ENCODE measurements around the gene DNAH9. TPM values are rescaled to one million over a fixed set of nuclear protein-coding genes. Genes with fewer than 3 reads are reported as not detected.

Gene DNAH9
- polyA plus RNA-seq, 1 donor from 2014 or later = 2.0 TPM

DNA sequence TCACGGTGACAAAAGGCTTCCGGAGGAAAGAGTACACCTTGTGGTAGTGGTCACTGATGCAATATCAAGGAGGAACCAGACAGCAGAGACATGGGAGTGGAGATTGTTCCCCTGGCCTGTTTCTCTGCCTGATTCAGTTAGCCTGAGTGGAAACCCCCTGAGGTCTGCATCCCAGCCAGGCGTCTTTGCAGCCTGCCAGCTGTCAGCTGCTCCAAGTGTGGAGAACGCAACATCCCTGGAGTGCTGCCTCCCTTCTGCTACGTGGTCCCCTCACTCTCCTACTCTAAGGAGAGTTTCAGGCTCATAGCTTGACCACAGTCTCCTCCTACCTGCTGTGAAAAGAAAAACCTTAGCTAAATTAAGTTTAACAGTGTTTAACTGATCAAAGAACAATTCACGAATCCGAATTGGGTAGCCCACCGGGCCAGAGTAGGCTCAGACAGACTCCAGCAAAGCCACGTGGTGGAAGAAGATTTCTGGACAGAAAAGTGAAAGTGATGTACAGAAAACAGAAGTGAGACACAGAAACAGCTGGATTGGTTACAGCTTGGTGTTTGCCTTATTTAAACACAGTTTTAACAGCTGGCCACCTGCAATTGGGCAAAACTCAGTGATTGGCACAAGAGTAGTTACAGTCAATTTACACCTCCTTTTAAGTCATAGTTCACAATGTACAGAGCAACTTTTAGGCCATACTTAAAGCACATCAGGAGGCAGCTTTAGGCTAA is 188.6 kb downstream of the DNAH9 start:
- Histone ChIP-seq H3K79me2 (replicated peaks; ENCODE audit: insufficient read depth, low read length) (no peaks in the 10 kb centered on the region), H3K27me3 (ENCODE audit: insufficient read depth, low read depth, low read length) (no peaks in the 10 kb centered on the region), H2AFZ (ENCODE audit: low read depth, low read length) (no peak overlapping the region), H3F3A (ENCODE audit: insufficient read depth, low read length, poor library complexity, severe bottlenecking) (no peaks in the 10 kb centered on the region), H3K9ac (ENCODE audit: low read length) (no peak overlapping the region), H3K4me3 (ENCODE audit: low read length) (no peak overlapping the region), H3K9me3 (ENCODE audit: low read length) (no peaks in the 10 kb centered on the region), H3K9me2 (ENCODE audit: insufficient read depth, low read length) (no peaks in the 10 kb centered on the region), H4K20me1 (ENCODE audit: insufficient read depth) (no peaks in the 10 kb centered on the region), H3K4me2 (ENCODE audit: low read length) (no peak overlapping the region), H3K27ac (ENCODE audit: low read length) (no peak overlapping the region), H3K36me3 (ENCODE audit: insufficient read depth, low read length) (no peaks in the 10 kb centered on the region)
- no peak for TF ChIP-seq EZH2 (IDR thresholded peaks at IDR 0.05; ENCODE audit: borderline replicate concordance, insufficient read depth, low read length, poor library complexity, severe bottlenecking)

DNA sequence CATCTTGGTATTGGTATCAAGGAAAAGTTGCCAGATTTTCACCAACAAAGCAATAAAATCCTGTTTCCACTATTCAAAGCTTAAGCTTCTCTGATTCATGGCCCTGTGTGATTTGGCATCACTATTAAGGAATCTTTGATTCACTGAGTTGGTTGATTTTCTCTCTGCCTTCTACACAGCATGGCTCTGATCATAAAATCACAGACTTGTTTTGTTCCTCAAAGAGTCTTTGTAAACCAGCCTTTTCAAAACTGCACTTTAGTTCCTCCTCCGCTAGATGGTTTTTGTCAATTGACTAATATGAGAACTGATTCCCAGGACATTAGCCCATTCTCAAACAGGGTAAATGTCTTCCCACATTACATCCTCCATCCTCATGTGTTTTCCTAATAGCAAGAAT is 197.6 kb downstream of the DNAH9 start:
- Histone ChIP-seq H3K36me3 (ENCODE audit: insufficient read depth, low read length) (no peaks in the 10 kb centered on the region), H3K4me2 (ENCODE audit: low read length) (no peak overlapping the region), H3K27me3 (ENCODE audit: insufficient read depth, low read depth, low read length) (no peaks in the 10 kb centered on the region), H3K9ac (ENCODE audit: low read length) (no peak overlapping the region), H3K4me3 (ENCODE audit: low read length) (no peak overlapping the region), H4K20me1 (ENCODE audit: insufficient read depth) (no peaks in the 10 kb centered on the region), H2AFZ (ENCODE audit: low read depth, low read length) (no peak overlapping the region), H3K79me2 (replicated peaks; ENCODE audit: insufficient read depth, low read length) (no peaks in the 10 kb centered on the region), H3K9me2 (ENCODE audit: insufficient read depth, low read length) (no peaks in the 10 kb centered on the region), H3F3A (ENCODE audit: insufficient read depth, low read length, poor library complexity, severe bottlenecking) (no peaks in the 10 kb centered on the region), H3K27ac (ENCODE audit: low read length) (no peak overlapping the region), H3K9me3 (ENCODE audit: low read length) (no peaks in the 10 kb centered on the region)
- TF ChIP-seq SMC3 (conservative IDR thresholded peaks at IDR 0.05; ENCODE audit: poor library complexity) (no peak), EZH2 (IDR thresholded peaks at IDR 0.05; ENCODE audit: borderline replicate concordance, insufficient read depth, low read length, poor library complexity, severe bottlenecking) (no peak), TAF1 (IDR thresholded peaks at IDR 0.05; ENCODE audit: low read depth) (no peak), MXI1 (conservative IDR thresholded peaks at IDR 0.05; ENCODE audit: poor library complexity, severe bottlenecking) (no peak), POLR2AphosphoS5 (IDR thresholded peaks at IDR 0.05) (no peak), REST (IDR thresholded peaks at IDR 0.05; ENCODE audit: borderline replicate concordance) (no peak), EP300 (conservative IDR thresholded peaks at IDR 0.05; ENCODE audit: poor library complexity, severe bottlenecking) (no peak), RAD21 (conservative IDR thresholded peaks at IDR 0.05) (no peak)
- TF ChIP-seq, protein P1, sequence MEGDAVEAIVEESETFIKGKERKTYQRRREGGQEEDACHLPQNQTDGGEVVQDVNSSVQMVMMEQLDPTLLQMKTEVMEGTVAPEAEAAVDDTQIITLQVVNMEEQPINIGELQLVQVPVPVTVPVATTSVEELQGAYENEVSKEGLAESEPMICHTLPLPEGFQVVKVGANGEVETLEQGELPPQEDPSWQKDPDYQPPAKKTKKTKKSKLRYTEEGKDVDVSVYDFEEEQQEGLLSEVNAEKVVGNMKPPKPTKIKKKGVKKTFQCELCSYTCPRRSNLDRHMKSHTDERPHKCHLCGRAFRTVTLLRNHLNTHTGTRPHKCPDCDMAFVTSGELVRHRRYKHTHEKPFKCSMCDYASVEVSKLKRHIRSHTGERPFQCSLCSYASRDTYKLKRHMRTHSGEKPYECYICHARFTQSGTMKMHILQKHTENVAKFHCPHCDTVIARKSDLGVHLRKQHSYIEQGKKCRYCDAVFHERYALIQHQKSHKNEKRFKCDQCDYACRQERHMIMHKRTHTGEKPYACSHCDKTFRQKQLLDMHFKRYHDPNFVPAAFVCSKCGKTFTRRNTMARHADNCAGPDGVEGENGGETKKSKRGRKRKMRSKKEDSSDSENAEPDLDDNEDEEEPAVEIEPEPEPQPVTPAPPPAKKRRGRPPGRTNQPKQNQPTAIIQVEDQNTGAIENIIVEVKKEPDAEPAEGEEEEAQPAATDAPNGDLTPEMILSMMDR (IDR thresholded peaks at IDR 0.05; ENCODE audit: poor library complexity, severe bottlenecking) = no peak

Measured in neural cell (in vitro differentiated cells).